ENCODE results near the gene FIS1. TPM values are rescaled to one million over a fixed set of nuclear protein-coding genes. Genes with fewer than 3 reads are reported as not detected.

The FIS1 gene
- total RNA-seq, 1 experiment from 2014 or later, result 99.9 TPM

- Mint-ChIP-seq H3K27ac (ENCODE audit: unreplicated experiment) (no peak overlapping the region), H3K27me3 (ENCODE audit: insufficient read depth, unreplicated experiment) (no peaks in the 10 kb centered on the region), H3K36me3 (ENCODE audit: insufficient read depth, unreplicated experiment) (peaks cover 27% of the 10 kb centered on the region), H3K9me3 (ENCODE audit: unreplicated experiment) (no peaks in the 10 kb centered on the region), H3K4me3 (ENCODE audit: unreplicated experiment) (no peak overlapping the region), H3K4me1 (ENCODE audit: low read depth, unreplicated experiment) (peaks cover 4% of the 10 kb centered on the region)
- CTCF ChIA-PET, result interaction anchor here (0.6 to 0.7 kb wide), 2 partner anchors 13 to 85 kb away, joined by 4 to 7 read pairs; no protein-coding TSS in a partner anchor
- Histone ChIP-seq H3K36me3 (ENCODE audit: control insufficient read depth, insufficient read depth, low read length) (no peaks in the 10 kb centered on the region; the same call in 1 of the 2 replicates), H3K4me3 (ENCODE audit: low read depth, low read length) (no peak overlapping the region), H3K27me3 (replicated peaks; ENCODE audit: control insufficient read depth, insufficient read depth, low read length) (no peaks in the 10 kb centered on the region), H3K4me1 (peaks cover 20% of the 10 kb centered on the region), H3K9me3 (no peaks in the 10 kb centered on the region)
- no peak for DNase-seq
- intact Hi-C loops (cut with micrococcal nuclease; ENCODE audit: unreplicated experiment), result no loop called here
- no TSS peak for BruUV-seq (replicated peaks)
- no peak for TF ChIP-seq CTCF (IDR thresholded peaks at IDR 0.05; ENCODE audit: insufficient read depth in 1 of 2, low read depth in 1 of 2, low read length in 1 of 2, severe bottlenecking in 1 of 2, unreplicated experiment in 1 of 2)
- POLR2A ChIA-PET, result interaction anchor here (0.5 kb wide), 1 partner anchor 66 kb away, joined by 3 read pairs; no protein-coding TSS in a partner anchor
Measured at GRCh38 chr7:101241443-101242349, 3.2 kb downstream of the FIS1 start.

- intact Hi-C loops (cut with micrococcal nuclease; ENCODE audit: unreplicated experiment), result no loop called here
- Mint-ChIP-seq H3K4me1 (ENCODE audit: low read depth, unreplicated experiment) (peaks cover 4% of the 10 kb centered on the region), H3K9me3 (ENCODE audit: unreplicated experiment) (no peaks in the 10 kb centered on the region), H3K27ac (ENCODE audit: unreplicated experiment) (no peak overlapping the region), H3K27me3 (ENCODE audit: insufficient read depth, unreplicated experiment) (no peaks in the 10 kb centered on the region), H3K4me3 (ENCODE audit: unreplicated experiment) (no peak overlapping the region), H3K36me3 (ENCODE audit: insufficient read depth, unreplicated experiment) (peaks cover 33% of the 10 kb centered on the region)
- no peaks in the 10 kb centered on the region; the same call in 1 of the 2 replicates for H3K36me3 ChIP-seq (ENCODE audit: control insufficient read depth, insufficient read depth, low read length)
- no peaks in the 10 kb centered on the region for H3K27me3 ChIP-seq (replicated peaks; ENCODE audit: control insufficient read depth, insufficient read depth, low read length)
- H3K4me1 ChIP-seq, result peaks cover 20% of the 10 kb centered on the region
- no peak overlapping the region for H3K4me3 ChIP-seq (ENCODE audit: low read depth, low read length)
- no peak for TF ChIP-seq CTCF (IDR thresholded peaks at IDR 0.05; ENCODE audit: insufficient read depth in 1 of 2, low read depth in 1 of 2, low read length in 1 of 2, severe bottlenecking in 1 of 2, unreplicated experiment in 1 of 2)
- CTCF ChIA-PET, result interaction anchor here (0.6 to 0.7 kb wide), 2 partner anchors 14 to 84 kb away, joined by 4 to 7 read pairs; no protein-coding TSS in a partner anchor
- POLR2A ChIA-PET, result interaction anchor here (0.5 kb wide), 1 partner anchor 67 kb away, joined by 3 read pairs; no protein-coding TSS in a partner anchor
- no peak for DNase-seq
- no TSS peak for BruUV-seq (replicated peaks)
- no peaks in the 10 kb centered on the region for H3K9me3 ChIP-seq
Measured at GRCh38 chr7:101241015-101241363, 3.9 kb downstream of the FIS1 start.

- CTCF ChIA-PET, result no interaction called here
- H3K27me3 Mint-ChIP-seq (ENCODE audit: insufficient read depth, unreplicated experiment), result no peaks in the 10 kb centered on the region
- H3K4me3 ChIP-seq (ENCODE audit: low read depth, low read length), result no peak overlapping the region
- no peak for TF ChIP-seq CTCF (IDR thresholded peaks at IDR 0.05; ENCODE audit: insufficient read depth in 1 of 2, low read depth in 1 of 2, low read length in 1 of 2, severe bottlenecking in 1 of 2, unreplicated experiment in 1 of 2)
- H3K27me3 ChIP-seq (replicated peaks; ENCODE audit: control insufficient read depth, insufficient read depth, low read length), result no peaks in the 10 kb centered on the region
- intact Hi-C loops (cut with micrococcal nuclease; ENCODE audit: unreplicated experiment), result no loop called here
- peaks cover 20% of the 10 kb centered on the region for H3K4me1 ChIP-seq
- POLR2A ChIA-PET, result no interaction called here
- no peak overlapping the region for H3K4me3 Mint-ChIP-seq (ENCODE audit: unreplicated experiment)
- H3K36me3 Mint-ChIP-seq (ENCODE audit: insufficient read depth, unreplicated experiment), result peaks cover 33% of the 10 kb centered on the region
- no peak overlapping the region for H3K27ac Mint-ChIP-seq (ENCODE audit: unreplicated experiment)
- no peaks in the 10 kb centered on the region; the same call in 1 of the 2 replicates for H3K36me3 ChIP-seq (ENCODE audit: control insufficient read depth, insufficient read depth, low read length)
- no peaks in the 10 kb centered on the region for H3K9me3 Mint-ChIP-seq (ENCODE audit: unreplicated experiment)
- H3K4me1 Mint-ChIP-seq (ENCODE audit: low read depth, unreplicated experiment), result peaks cover 4% of the 10 kb centered on the region
- H3K9me3 ChIP-seq, result no peaks in the 10 kb centered on the region
- no TSS peak for BruUV-seq (replicated peaks)
- DNase-seq, result no peak
Measured at GRCh38 chr7:101240226-101241014, 4.5 kb downstream of the FIS1 start.
